Panc1 (cell line): ENCODE measurements around the gene AFF3. TPM values are rescaled to one million over a fixed set of nuclear protein-coding genes. Genes with fewer than 3 reads are reported as not detected.

Experiments used
- ATAC-seq: fragments of 200-7000 bp; cut with Tn5 transposase; 2 replicates; pipeline ENCODE4 v1.9.1; 2020; ENCODE audit warnings: mild to moderate bottlenecking, moderate library complexity
- BruUV-seq: library from RNA; stranded (reverse); fragments of 400-500 nt; replicated peaks from 2 replicates; lab custom pipeline; 2021; lab: Mats Ljungman, UMichigan
- CTCF ChIA-PET: fragments of 300-600 bp; sonication (Branson Sonifier 250); formaldehyde crosslinking; loops from one replicate; lab custom pipeline; 2022; ENCODE audit warnings: antibody characterized with exemption; lab: Charles Lee
- POLR2A ChIA-PET: fragments of 300-600 bp; sonication (Branson Sonifier 250); formaldehyde crosslinking; loops from one replicate; lab custom pipeline; 2022; ENCODE audit warnings: antibody characterized with exemption; lab: Charles Lee
- DNase-seq: peaks from one replicate; pipeline ENCODE4 v3.0.0-alpha.2; 2010; ENCODE audit warnings: low read depth, low spot score
- H3K27ac ChIP-seq: 2 replicates; pipeline ENCODE4 v1.5.1; 2011; ENCODE audit warnings: mild to moderate bottlenecking, low read length, inconsistent platforms
- H3K27me3 ChIP-seq: fragments of 200-500 bp; sonication (Bioruptor generic); 2 replicates; pipeline ENCODE4 v1.6.0; 2014; ENCODE audit warnings: low read length, inconsistent platforms; ENCODE audit not compliant: control insufficient read depth, insufficient read depth
- H3K36me3 ChIP-seq: fragments of 200-500 bp; sonication (Bioruptor generic); 2 replicates; pipeline ENCODE4 v1.5.1; 2014; ENCODE audit warnings: inconsistent platforms, mild to moderate bottlenecking, low read length, moderate library complexity; ENCODE audit not compliant: control insufficient read depth, insufficient read depth
- H3K4me1 ChIP-seq: 2 replicates; pipeline ENCODE4 v1.5.1; 2011; ENCODE audit warnings: inconsistent platforms, mild to moderate bottlenecking, low read length, moderate library complexity; ENCODE audit not compliant: control insufficient read depth, insufficient read depth
- H3K4me3 ChIP-seq, 2 experiments: 2 replicates each; pipeline ENCODE4 v1.5.1; 2011 to 2012; ENCODE audit warnings: low read depth in 2 of 2, low read length in 2 of 2, mild to moderate bottlenecking in 2 of 2, inconsistent platforms in 1 of 2, moderate library complexity in 1 of 2
- H3K9me3 ChIP-seq: fragments of 200-500 bp; sonication (Bioruptor generic); 2 replicates; pipeline ENCODE4 v1.5.1; 2014; ENCODE audit warnings: low read depth, mild to moderate bottlenecking, inconsistent platforms, low read length, moderate library complexity; ENCODE audit not compliant: control insufficient read depth, insufficient read depth
- CTCF ChIP-seq: fragments of 450-650 bp; IDR thresholded peaks from 2 replicates; pipeline ENCODE4 v1.5.1; 2017; ENCODE audit warnings: mild to moderate bottlenecking
- POLR2AphosphoS5 ChIP-seq: IDR thresholded peaks from 2 replicates; pipeline ENCODE4 v1.6.1; 2012; ENCODE audit warnings: mild to moderate bottlenecking, low read depth, low read length, moderate library complexity
- REST ChIP-seq, 2 experiments: IDR thresholded peaks; 2 replicates each; pipeline ENCODE4 v1.6.1; 2011 to 2012; ENCODE audit warnings: low read depth in 2 of 2, control low read depth in 1 of 2, low read length in 1 of 2, mild to moderate bottlenecking in 1 of 2, moderate library complexity in 1 of 2; ENCODE audit not compliant: insufficient read depth in 1 of 2
- SIN3A ChIP-seq: IDR thresholded peaks from 2 replicates; pipeline ENCODE4 v1.6.1; 2012; ENCODE audit warnings: low read depth, mild to moderate bottlenecking, low read length, moderate library complexity, borderline replicate concordance; ENCODE audit not compliant: insufficient read depth
- TCF7L2 ChIP-seq: IDR thresholded peaks from 2 replicates; pipeline ENCODE4 v1.6.1; 2011; ENCODE audit warnings: mild to moderate bottlenecking, low read depth, low read length, inconsistent platforms
- in situ Hi-C: cut with HindIII; loops from 2 replicates; pipeline ENCODE4 v1.10.0; 2016; ENCODE audit warnings: low sequenced_read_pairs, low pct_unique_long_range_greater_than_20kb
- intact Hi-C: fragments of 100-400 bp; cut with micrococcal nuclease; formaldehyde crosslinking; loops from one replicate; pipeline ENCODE4 v1.10.0; 2022; ENCODE audit not compliant: unreplicated experiment
- total RNA-seq: library from RNA; stranded (reverse); gene quantifications from one replicate; pipeline ENCODE4 v1.2.1, GENCODE V29; 2021; ENCODE audit not compliant: unreplicated experiment

Gene AFF3
- total RNA-seq, 1 experiment from 2014 or later = 2.2 TPM

GRCh38 chr2:99615247-99615771 lies 527.1 kb downstream of the AFF3 start:
- ChIA-PET CTCF (interaction anchor here (1.5 to 1.7 kb wide), 2 partner anchors 29 to 56 kb away, joined by 3 to 9 read pairs; no protein-coding TSS in a partner anchor), POLR2A (no interaction called here)
- no peak overlapping the region for H3K27ac ChIP-seq
- H3K27me3 ChIP-seq = no peaks in the 10 kb centered on the region; the same call in 1 of the 2 replicates
- DNase-seq (no peak), ATAC-seq (peak; percentile 77)
- in situ Hi-C loops (no loop called here), intact Hi-C loops (loop anchor here (5.0 kb wide), 1 partner anchor 58 kb away; no protein-coding TSS in a partner anchor)
- no TSS peak for BruUV-seq
- TF ChIP-seq CTCF (peak; percentile 59), POLR2AphosphoS5 (no peak)
- no peak overlapping the region for H3K4me3 ChIP-seq
- no peaks in the 10 kb centered on the region for H3K36me3 ChIP-seq
- H3K9me3 ChIP-seq = no peaks in the 10 kb centered on the region
- H3K4me1 ChIP-seq = no peaks in the 10 kb centered on the region

- H3K9me3 ChIP-seq = no peaks in the 10 kb centered on the region
- H3K4me1 ChIP-seq = no peaks in the 10 kb centered on the region
- ATAC-seq = no peak
- ChIA-PET POLR2A (no interaction called here), CTCF (interaction anchor here (1.5 kb wide), 1 partner anchor 27 kb away, joined by 3 read pairs; no protein-coding TSS in a partner anchor)
- H3K27me3 ChIP-seq = no peaks in the 10 kb centered on the region; the same call in 1 of the 2 replicates
- H3K4me3 ChIP-seq = no peak overlapping the region
- no peaks in the 10 kb centered on the region for H3K36me3 ChIP-seq
- TF ChIP-seq TCF7L2 = no peak
- TF ChIP-seq SIN3A = no peak
- no peak for TF ChIP-seq REST (IDR thresholded peaks at IDR 0.05; ENCODE audit: insufficient read depth in 1 of 2, low read depth in 2 of 2, low read length in 1 of 2)
- no peak for TF ChIP-seq POLR2AphosphoS5
- TF ChIP-seq CTCF = no peak
- BruUV-seq = no TSS peak
- intact Hi-C loops (no loop called here), in situ Hi-C loops (no loop called here)
- no peak for DNase-seq
- H3K27ac ChIP-seq = no peak overlapping the region
Observed at GRCh38 chr2:99613980-99614379, 528.4 kb downstream of the AFF3 start.
